LHCN-M2 (cell line): Measurements from ENCODE around the gene MT1E. TPM values are rescaled to one million over a fixed set of nuclear protein-coding genes. Genes with fewer than 3 reads are reported as not detected.
A peak's percentile ranks its signal among the peaks of the same experiment; 100 is the strongest.
"Not testable (repeated sequence)": the region's sequence is repeated elsewhere in the genome, so short reads cannot be mapped to it uniquely, and the experiment has no call there.

Experiments
- DNase-seq: peaks from one replicate; pipeline ENCODE4 v3.0.0-alpha.2; 2012; ENCODE audit warnings: low read depth
- polyA plus RNA-seq: library from polyadenylated mRNA; unstranded; fragments of >200 nt; gene quantifications from one replicate; pipeline ENCODE4 v1.2.1, GENCODE V29; 2012; ENCODE audit warnings: missing spikeins
- total RNA-seq: library from RNA; depleted of rRNA; stranded (reverse); fragments of >200 nt; gene quantifications from 2 replicates; pipeline ENCODE4 v1.2.3, GENCODE V29; 2014; rRNA removed

Gene MT1E
- 712 and 733 TPM in 2 replicates for total RNA-seq
- polyA plus RNA-seq, result 787 TPM

GRCh38 chr16:56625140-56625942 is at the start of gene MT1E:
Gene MT1E (plus strand): TSS chr16:56625781. CDS start chr16:56625852, 71 bp downstream.
- DNase-seq, result peak; percentile 88

GRCh38 chr16:56576585-56577299 is 48.8 kb upstream of the MT1E start:
- DNase-seq, result peak; percentile 19

- no peak for DNase-seq
Measured at GRCh38 chr16:56577300-56577625, 48.3 kb upstream of the MT1E start.

- DNase-seq, result no peak
Measured at GRCh38 chr16:56580391-56581048, 45.1 kb upstream of the MT1E start.

- DNase-seq, result not testable (repeated sequence)
Measured at GRCh38 chr16:56582911-56583310, 42.7 kb upstream of the MT1E start.

- DNase-seq, result no peak
Measured at GRCh38 chr16:56583351-56584168, 42.0 kb upstream of the MT1E start.

- DNase-seq, result no peak
Measured at GRCh38 chr16:56584276-56584675, 41.3 kb upstream of the MT1E start.

GRCh38 chr16:56588781-56589140 is 36.8 kb upstream of the MT1E start:
- DNase-seq, result no peak

GRCh38 chr16:56589141-56590039 is 36.2 kb upstream of the MT1E start, which contains the start of gene MT3:
Gene MT3 (plus strand): TSS chr16:56589528. CDS start chr16:56589591, 63 bp downstream.
- peak; percentile 24 for DNase-seq

- DNase-seq, result no peak
Measured at GRCh38 chr16:56591377-56592060, 34.1 kb upstream of the MT1E start.

GRCh38 chr16:56593573-56594291 is 31.8 kb upstream of the MT1E start:
- DNase-seq, result no peak

GRCh38 chr16:56594292-56594619 is 31.3 kb upstream of the MT1E start:
- DNase-seq, result no peak

- peak; percentile 71 for DNase-seq
Measured at GRCh38 chr16:56600398-56600999, 25.1 kb upstream of the MT1E start.

- DNase-seq, result no peak
Measured at GRCh38 chr16:56601325-56601724, 24.3 kb upstream of the MT1E start.

GRCh38 chr16:56603589-56603988 is 22.0 kb upstream of the MT1E start:
- peak; percentile 41 for DNase-seq

GRCh38 chr16:56604966-56605365 is 20.6 kb upstream of the MT1E start:
- DNase-seq, result no peak

GRCh38 chr16:56605475-56605874 is 20.1 kb upstream of the MT1E start:
- no peak for DNase-seq

GRCh38 chr16:56606071-56606475 is 19.5 kb upstream of the MT1E start:
- peak; percentile 86 for DNase-seq
